Esophagus muscularis mucosa (tissue), 4 donors: ENCODE results near the gene ESPL1. TPM values are rescaled to one million over a fixed set of nuclear protein-coding genes. Genes with fewer than 3 reads are reported as not detected.
A peak's percentile ranks its signal among the peaks of the same experiment; 100 is the strongest.

Source experiments
- DNase-seq: peaks from one replicate; pipeline ENCODE4 v3.0.0-alpha.2; 2017; ENCODE audit errors: extremely low spot score
- H3K27ac ChIP-seq, 4 donors: fragments of 200-600 bp; sonication (generic); replicated peaks in 1 of 4; 1 replicate in 3 of 4; 2 replicates in 1 of 4; pipeline ENCODE4 v1.5.1; 2016 to 2019; ENCODE audit warnings: mild to moderate bottlenecking in 1 of 4
- H3K27me3 ChIP-seq, 4 donors: fragments of 200-600 bp; sonication (generic); one replicate each; pipeline versions ENCODE4 v1.5.1 to v1.6.0; 2016 to 2019
- H3K36me3 ChIP-seq, 4 donors: fragments of 200-600 bp; sonication (generic); one replicate each; pipeline ENCODE4 v1.5.1; 2016 to 2019
- H3K4me1 ChIP-seq, 4 donors: fragments of 200-600 bp; sonication (generic); one replicate each; pipeline ENCODE4 v1.5.1; 2016 to 2019
- H3K4me3 ChIP-seq, 4 donors: fragments of 200-600 bp; sonication (generic); 1 replicate in 2 of 4; 2 replicates in 2 of 4; pipeline ENCODE4 v1.5.1; 2016 to 2019; ENCODE audit warnings: mild to moderate bottlenecking in 4 of 4, moderate library complexity in 1 of 4
- H3K9me3 ChIP-seq, 4 donors: fragments of 200-600 bp; sonication (generic); 1 replicate in 3 of 4; 2 replicates in 1 of 4; pipeline ENCODE4 v1.5.1; 2016 to 2019
- EP300 ChIP-seq: sonication (generic); formaldehyde crosslinking; IDR thresholded peaks from one replicate; pipeline ENCODE4 v1.6.1; 2017; ENCODE audit warnings: antibody characterized with exemption
- POLR2A ChIP-seq: fragments of 450-650 bp; IDR thresholded peaks from one replicate; pipeline ENCODE4 v1.6.1; 2017; ENCODE audit warnings: antibody characterized with exemption, moderate library complexity, mild to moderate bottlenecking, low read depth
- POLR2AphosphoS5 ChIP-seq, 2 donors: sonication (generic); formaldehyde crosslinking; IDR thresholded peaks; one replicate each; pipeline ENCODE4 v1.6.1; 2017; ENCODE audit warnings: antibody characterized with exemption in 2 of 2
- WGBS: methylation state at CpG from one replicate; pipeline ENCODE4 v1.1.5; 2018; 5-methylcytosine and 5-hydroxymethylcytosine counted together
- intact Hi-C: fragments of 100-400 bp; cut with DNase I; formaldehyde crosslinking; loops from one replicate; pipeline ENCODE4 v1.15.1; 2023
- total RNA-seq, 4 donors: library from RNA; depleted of rRNA; stranded (reverse); fragments of >200 nt; gene quantifications; one replicate each; pipeline versions ENCODE4 v1.1.0 to v1.2.1, GENCODE V29; 2016
- TF ChIP-seq, protein P1 (sequence below), 3 experiments: fragments of 200-600 bp in 2 of 3; fragments of 450-650 bp in 1 of 3; sonication (generic) in 2 of 3; IDR thresholded peaks; one replicate each; pipeline ENCODE4 v1.5.1; 2017 to 2019; ENCODE audit warnings: antibody characterized with exemption in 3 of 3, mild to moderate bottlenecking in 2 of 3, moderate library complexity in 1 of 3

Gene ESPL1
- total RNA-seq, 4 donors from 2014 or later = under 0.01 to 2.0 (median 0.24) TPM

- H3K27ac ChIP-seq = peak overlapping the region; percentile 96 to 99 (median 98)
- WGBS = 1% methylated on average over 14 of the region's 42 CpGs
- peak; percentile 97 for DNase-seq
- H3K4me1 ChIP-seq = peaks cover 69 to 98% (median 95%) of the 10 kb centered on the region in 4 donors
- H3K36me3 ChIP-seq = peaks cover 0 to 2% (median under 1%) of the 10 kb centered on the region in 4 donors
- H3K4me3 ChIP-seq = peak overlapping the region; percentile 71 to 84 (median 77)
- peak; percentile 61 to 75 for TF ChIP-seq POLR2AphosphoS5 (IDR thresholded peaks at IDR 0.05)
- TF ChIP-seq EP300 = no peak
- intact Hi-C loops = no loop called here
- H3K27me3 ChIP-seq = no peaks in the 10 kb centered on the region
- no peaks in the 10 kb centered on the region for H3K9me3 ChIP-seq
These were observed 47.4 kb upstream of the ESPL1 start for GRCh38 chr12:53220694-53221202.

DNA sequence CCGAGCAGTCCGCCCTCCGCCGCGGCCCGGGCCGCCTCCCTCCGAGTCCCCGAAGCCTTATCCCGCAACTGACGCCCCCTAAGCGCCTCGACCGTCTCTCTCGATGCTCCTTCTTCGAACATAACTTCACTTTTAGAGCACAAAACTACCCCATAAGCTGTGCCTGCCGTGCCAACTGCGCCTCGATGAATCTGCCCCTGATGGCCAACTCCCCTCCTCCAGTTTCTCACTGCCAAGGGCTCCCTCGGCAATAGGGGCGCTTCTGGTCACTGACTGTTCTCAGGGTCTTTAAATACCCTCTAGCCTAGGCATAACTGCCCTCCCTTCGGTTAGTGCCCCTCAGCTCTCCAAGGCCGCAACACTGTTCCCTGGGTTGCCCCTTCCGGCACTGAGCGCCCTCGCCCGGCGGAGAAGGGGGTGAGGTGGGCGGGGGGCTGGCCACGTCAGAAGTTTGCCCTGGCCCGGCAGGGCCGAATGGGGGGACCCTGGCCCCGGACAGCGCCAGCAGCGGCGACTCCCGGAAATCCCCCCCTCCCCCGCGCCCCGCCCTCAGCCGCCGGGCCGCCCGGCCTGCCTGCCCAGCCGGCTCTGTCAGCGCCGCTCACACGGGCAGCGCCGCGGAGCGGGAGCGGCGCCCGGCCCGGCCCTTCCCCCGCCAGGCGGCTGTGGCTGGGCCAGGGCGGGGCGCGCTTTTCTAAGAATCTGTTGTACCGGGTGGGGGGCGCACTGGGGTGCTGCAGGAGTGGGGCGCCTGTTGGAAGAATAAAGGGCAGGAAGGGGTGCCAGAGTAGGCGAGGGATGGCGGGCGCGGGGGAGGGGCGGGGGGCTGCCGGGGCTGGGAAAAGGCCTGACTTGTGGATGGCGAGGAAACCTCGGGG lies 46.7 kb upstream of the ESPL1 start:
- Histone ChIP-seq H3K9me3 (no peaks in the 10 kb centered on the region), H3K27ac (peak overlapping the region; percentile 96 to 99 (median 98)), H3K4me3 (peak overlapping the region; percentile 71 to 84 (median 77)), H3K36me3 (peaks cover 0 to 2% (median 0%) of the 10 kb centered on the region in 4 donors), H3K27me3 (no peaks in the 10 kb centered on the region), H3K4me1 (peaks cover 64 to 96% (median 95%) of the 10 kb centered on the region in 4 donors)
- no peak for DNase-seq
- intact Hi-C loops = no loop called here
- 2% methylated on average over 33 of the region's 72 CpGs for WGBS
- TF ChIP-seq POLR2A = no peak
- peak; percentile 14 to 74 for TF ChIP-seq POLR2AphosphoS5 (IDR thresholded peaks at IDR 0.05)
- no peak for TF ChIP-seq EP300
- TF ChIP-seq, protein P1, sequence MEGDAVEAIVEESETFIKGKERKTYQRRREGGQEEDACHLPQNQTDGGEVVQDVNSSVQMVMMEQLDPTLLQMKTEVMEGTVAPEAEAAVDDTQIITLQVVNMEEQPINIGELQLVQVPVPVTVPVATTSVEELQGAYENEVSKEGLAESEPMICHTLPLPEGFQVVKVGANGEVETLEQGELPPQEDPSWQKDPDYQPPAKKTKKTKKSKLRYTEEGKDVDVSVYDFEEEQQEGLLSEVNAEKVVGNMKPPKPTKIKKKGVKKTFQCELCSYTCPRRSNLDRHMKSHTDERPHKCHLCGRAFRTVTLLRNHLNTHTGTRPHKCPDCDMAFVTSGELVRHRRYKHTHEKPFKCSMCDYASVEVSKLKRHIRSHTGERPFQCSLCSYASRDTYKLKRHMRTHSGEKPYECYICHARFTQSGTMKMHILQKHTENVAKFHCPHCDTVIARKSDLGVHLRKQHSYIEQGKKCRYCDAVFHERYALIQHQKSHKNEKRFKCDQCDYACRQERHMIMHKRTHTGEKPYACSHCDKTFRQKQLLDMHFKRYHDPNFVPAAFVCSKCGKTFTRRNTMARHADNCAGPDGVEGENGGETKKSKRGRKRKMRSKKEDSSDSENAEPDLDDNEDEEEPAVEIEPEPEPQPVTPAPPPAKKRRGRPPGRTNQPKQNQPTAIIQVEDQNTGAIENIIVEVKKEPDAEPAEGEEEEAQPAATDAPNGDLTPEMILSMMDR (IDR thresholded peaks at IDR 0.05) = peak; percentile 14 to 19 (median 18)

DNA sequence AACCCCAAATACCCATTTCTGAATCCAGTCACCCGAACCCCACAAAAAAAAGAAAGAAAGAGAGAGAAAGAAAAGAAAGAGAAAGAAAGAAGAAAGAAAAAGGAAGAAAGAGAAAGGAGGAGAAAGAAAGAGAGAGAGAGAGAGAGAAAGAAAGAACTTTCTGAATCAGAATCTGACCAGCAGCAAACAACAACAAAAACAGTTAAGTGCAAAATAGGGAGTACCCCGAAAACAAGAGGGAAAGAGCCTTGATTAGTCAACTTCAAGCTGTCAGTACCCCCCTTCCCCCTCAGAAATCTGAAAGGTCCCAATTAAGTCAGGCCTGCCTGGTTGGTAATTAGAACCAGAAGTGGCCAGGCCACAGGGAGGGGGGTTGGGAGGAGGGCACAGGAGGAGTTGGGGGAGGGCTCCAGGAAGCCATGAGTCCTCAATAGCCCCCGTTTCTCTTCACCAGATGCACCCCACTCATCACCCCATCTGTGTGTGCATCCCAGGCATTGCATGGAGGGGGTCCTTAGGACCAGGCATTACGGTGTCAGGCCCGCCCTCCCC lies 45.9 kb upstream of the ESPL1 start:
- DNase-seq = no peak
- H3K4me3 ChIP-seq = peak overlapping the region; percentile 71 to 84 (median 77)
- peak overlapping the region; percentile 96 to 99 (median 98) for H3K27ac ChIP-seq
- no peaks in the 10 kb centered on the region for H3K27me3 ChIP-seq
- H3K9me3 ChIP-seq = no peaks in the 10 kb centered on the region
- WGBS = 42% methylated on average over 5 of the region's 5 CpGs
- intact Hi-C loops = no loop called here
- H3K36me3 ChIP-seq = peaks cover 0 to 10% (median 3%) of the 10 kb centered on the region in 4 donors
- peaks cover 56 to 92% (median 89%) of the 10 kb centered on the region in 4 donors for H3K4me1 ChIP-seq
- TF ChIP-seq EP300 (no peak), POLR2A (no peak), POLR2AphosphoS5 (IDR thresholded peaks at IDR 0.05) (no peak)
- TF ChIP-seq, protein P1 (IDR thresholded peaks at IDR 0.05) = no peak

GRCh38 chr12:53222806-53223261 lies 45.3 kb upstream of the ESPL1 start:
- peak overlapping the region; percentile 96 to 99 (median 98) for H3K27ac ChIP-seq
- no peaks in the 10 kb centered on the region for H3K27me3 ChIP-seq
- 38% methylated on average over 4 of the region's 4 CpGs for WGBS
- no peak for DNase-seq
- H3K4me3 ChIP-seq = no peak overlapping the region
- intact Hi-C loops = no loop called here
- peaks cover 50 to 89% (median 84%) of the 10 kb centered on the region in 4 donors for H3K4me1 ChIP-seq
- peaks cover 0 to 16% (median 4%) of the 10 kb centered on the region in 4 donors for H3K36me3 ChIP-seq
- no peaks in the 10 kb centered on the region for H3K9me3 ChIP-seq
- TF ChIP-seq POLR2A (no peak), POLR2AphosphoS5 (IDR thresholded peaks at IDR 0.05) (no peak), EP300 (no peak)
- TF ChIP-seq, protein P1 (IDR thresholded peaks at IDR 0.05) = no peak
